Measurements from ENCODE around the gene DDIT4.
"Not testable (repeated sequence)": the region's sequence is repeated elsewhere in the genome, so short reads cannot be mapped to it uniquely, and the experiment has no call there.

Gene DDIT4, protein sequence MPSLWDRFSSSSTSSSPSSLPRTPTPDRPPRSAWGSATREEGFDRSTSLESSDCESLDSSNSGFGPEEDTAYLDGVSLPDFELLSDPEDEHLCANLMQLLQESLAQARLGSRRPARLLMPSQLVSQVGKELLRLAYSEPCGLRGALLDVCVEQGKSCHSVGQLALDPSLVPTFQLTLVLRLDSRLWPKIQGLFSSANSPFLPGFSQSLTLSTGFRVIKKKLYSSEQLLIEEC

DNA sequence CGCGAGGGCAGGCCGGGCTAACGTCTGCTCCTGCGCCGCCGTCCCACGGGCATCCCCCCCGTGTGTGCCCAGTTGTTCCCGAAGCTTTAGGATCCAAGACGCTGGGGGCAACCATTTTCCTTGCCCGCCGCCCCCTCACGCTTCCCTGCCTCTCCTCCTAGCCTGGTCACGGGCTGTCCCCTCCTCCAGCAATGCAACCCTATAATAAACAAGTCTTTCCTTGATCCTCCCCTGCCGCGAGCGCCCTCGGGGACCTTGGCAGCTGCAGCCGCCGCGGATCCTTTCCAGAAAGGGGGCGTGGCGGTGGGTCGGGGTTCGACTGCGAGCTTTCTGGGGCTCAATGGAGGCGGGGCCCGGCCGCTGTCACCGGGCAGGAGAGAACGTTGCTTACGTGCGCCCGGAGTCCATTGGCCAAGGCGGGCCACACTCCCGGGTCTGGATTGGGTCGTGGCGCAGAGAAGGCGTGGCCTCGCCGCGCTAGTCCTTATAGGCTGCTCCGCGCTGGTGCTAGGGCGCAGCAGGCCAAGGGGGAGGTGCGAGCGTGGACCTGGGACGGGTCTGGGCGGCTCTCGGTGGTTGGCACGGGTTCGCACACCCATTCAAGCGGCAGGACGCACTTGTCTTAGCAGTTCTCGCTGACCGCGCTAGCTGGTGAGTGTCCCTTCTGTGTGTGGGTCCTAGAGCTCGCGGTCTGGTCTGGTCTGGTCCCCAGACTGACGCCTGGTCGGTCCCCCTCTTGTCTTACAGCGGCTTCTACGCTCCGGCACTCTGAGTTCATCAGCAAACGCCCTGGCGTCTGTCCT lies at the start of gene DDIT4:
Gene DDIT4 (plus strand): TSS at position 515 of the 803 bp plus-strand sequence. CDS start 293 bp downstream, outside the sequence.
- DNase-seq: peak; percentile 100

DNA sequence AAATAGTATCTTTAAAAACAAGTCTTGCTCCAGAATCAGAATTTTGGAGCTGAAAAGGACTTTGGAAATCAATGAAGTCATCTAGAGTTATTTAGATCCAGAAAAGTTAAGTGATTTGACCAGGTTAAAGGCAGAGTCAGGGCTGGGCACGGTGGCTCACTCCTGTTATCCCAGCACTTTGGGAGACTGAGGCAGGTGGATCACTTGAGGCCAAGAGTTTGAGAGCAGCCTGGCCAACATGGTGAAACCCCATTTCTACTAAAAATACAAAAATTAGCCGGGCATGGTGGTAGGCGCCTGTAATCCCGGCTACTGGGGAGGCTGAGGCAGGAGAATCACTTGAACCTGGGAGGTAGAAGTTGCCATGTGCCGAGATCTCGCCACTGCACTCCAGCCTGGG lies 49.5 kb upstream of the DDIT4 start:
- DNase-seq: not testable (repeated sequence)

GRCh38 chr10:72226418-72227027 lies 47.2 kb upstream of the DDIT4 start:
- DNase-seq: no peak

- DNase-seq: no peak
Observed at GRCh38 chr10:72227826-72228225, 45.9 kb upstream of the DDIT4 start.

- DNase-seq: no peak
Observed at GRCh38 chr10:72228318-72228751, 45.4 kb upstream of the DDIT4 start.

- no peak for DNase-seq
Observed at GRCh38 chr10:72229261-72230251, 44.2 kb upstream of the DDIT4 start.

DNA sequence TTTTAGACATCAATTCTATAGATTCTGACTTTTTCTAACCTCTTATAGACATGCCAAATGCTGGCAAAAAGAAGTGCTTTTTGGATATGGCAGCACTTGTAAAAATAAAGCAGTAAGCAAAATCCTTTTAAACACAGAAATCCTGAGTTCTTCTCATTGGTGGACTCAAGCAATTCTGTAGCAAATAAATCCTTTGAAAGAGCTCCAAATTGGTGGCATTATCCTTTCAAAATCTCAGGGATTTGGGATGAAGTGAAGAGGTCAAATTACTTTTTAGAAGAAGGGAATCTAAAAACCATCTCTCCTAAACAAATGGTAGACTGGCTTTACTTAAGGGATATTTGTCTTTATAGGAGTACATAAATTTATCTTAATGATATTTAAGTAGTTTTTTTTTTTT lies 40.1 kb upstream of the DDIT4 start:
- DNase-seq: no peak

GRCh38 chr10:72234560-72235095 lies 39.1 kb upstream of the DDIT4 start:
- no peak for DNase-seq

GRCh38 chr10:72235544-72236279 lies 38.0 kb upstream of the DDIT4 start:
- no peak for DNase-seq

DNA sequence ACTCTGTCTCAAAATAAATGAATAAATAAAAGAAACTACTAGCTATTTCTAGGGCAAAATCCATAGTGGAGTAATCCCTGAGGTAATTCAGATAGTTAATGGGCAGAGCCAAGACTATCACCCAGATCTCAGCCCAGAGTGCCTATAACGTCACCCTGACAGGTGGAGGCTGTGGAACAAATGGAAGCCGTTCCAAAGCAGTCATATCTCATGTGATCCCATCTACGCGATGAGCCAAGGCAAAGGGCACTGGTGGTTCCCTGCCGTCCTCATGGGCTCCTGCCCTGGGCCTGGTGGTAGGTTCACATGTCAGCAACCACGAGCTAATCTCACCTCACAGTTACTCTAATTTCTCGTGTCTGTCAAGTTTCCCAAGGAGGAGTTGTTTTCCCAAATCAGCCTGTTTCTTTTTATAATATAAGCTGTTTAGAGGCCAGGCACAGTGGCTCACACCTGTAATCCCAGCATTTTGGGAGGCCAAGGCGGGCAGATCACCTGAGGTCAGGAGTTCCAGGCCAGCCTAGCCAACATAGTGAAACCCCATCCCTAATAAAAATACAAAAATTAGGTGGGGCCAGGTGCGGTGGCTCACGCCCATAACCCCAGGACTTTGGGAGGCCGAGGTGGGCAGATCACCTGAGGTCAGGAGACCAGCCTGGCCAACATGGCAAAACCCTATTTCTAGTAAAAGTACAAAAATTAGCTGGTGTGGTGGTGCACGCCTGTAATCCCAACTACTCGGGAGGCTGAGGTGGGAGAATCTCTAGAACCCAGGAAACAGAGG lies 35.1 kb upstream of the DDIT4 start:
- no peak for DNase-seq

- DNase-seq: no peak
Observed at GRCh38 chr10:72239409-72239808, 34.3 kb upstream of the DDIT4 start.

GRCh38 chr10:72240371-72240770 lies 33.4 kb upstream of the DDIT4 start:
- no peak for DNase-seq

DNA sequence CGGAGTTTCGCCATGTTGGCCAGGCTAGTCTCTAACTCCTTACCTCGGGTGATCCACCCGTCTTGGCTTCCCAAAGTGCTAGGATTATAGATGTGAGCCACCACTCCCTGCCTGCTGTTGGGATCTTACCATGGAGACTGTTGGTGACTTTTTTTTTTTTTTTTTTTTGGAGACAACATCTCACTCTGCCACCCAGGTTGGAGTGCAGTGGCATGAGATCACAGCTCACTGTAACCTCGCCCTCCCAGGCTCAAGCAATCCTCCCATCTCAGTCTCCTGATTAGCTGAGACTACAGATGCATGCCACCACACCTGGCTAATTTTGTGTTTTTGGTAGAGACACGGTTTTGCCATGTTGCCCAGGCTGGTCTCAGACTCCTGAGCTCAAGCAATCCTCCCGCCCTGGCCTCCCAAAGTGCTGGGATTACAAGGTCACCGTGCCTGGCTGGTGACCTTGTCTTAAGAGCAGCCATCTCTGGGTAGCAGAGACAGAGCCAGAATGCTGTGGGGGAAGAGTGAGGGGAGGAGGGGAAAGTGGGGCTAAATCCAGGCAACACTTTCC lies 32.0 kb upstream of the DDIT4 start:
- no peak for DNase-seq

DNA sequence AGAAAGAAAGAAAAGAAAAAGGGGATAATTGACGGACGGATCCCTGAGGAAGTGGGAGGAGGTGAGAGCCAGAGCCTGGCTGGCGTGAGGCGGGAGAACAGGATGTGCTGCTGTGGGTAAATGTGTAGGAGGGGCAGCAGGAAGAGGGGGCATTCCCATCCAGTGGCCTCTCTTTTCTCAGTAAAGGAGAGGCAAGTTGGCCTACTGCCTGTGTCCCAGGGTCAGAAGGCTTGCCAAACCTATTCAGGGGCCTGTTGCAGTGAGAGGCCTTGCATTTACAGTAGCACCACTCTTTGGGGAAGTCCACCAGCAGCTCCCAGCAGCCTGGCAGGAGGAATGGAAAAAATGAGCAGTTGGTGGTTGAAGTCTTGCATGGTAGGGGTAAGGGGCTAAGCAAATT lies 31.0 kb upstream of the DDIT4 start:
- DNase-seq: peak; percentile 52

DNA sequence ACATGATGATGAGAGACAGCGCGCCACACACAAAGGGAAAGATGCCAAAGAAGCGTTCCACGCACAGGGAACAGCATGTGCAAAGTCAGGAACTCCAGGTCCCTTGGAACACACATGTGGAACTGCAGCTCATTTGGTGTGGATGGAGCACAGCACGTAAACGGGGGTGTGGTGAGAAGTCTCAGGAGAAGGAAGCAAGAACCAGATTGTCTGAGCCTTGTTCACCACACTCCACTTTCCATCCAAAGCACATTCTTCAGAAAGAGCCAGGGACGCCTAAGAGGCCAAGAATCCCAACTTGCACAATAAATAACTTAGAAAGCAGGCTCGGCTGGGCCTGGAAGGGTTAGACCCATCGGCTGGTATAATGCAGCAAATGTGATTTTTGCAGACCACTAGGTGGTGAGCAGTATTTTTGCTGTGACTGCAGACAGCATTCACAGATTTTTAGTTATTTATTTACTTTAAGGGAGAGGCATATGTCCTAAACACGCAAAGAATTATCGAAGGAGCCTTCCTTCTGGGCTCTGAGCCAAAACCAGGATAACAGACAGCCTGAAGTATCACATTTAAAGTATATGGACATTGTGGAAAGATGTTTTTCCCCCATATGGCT lies 29.8 kb upstream of the DDIT4 start:
- DNase-seq: peak; percentile 95

DNA sequence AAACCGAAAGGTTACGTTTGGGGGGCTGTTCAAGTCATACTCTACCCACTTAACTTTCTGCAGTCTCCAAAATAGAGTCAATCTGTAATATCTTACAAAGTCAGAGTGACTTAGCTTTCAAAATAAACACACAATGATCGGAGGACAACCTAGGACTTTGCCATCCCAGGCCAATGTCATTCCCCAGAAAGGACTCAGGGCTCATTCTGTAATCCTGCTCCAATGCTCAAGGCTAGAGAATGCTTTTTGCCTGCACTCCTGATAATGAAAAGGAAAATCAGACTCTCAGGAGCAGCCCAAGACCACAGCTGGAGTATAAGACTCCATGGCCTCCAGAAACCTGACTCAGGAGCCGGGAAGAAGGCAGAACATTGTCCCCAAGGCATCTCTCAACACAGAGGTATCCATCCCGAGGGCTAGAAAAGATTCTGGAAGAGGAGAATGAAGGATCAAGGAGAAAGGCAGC lies 29.1 kb upstream of the DDIT4 start:
- DNase-seq: no peak

DNA sequence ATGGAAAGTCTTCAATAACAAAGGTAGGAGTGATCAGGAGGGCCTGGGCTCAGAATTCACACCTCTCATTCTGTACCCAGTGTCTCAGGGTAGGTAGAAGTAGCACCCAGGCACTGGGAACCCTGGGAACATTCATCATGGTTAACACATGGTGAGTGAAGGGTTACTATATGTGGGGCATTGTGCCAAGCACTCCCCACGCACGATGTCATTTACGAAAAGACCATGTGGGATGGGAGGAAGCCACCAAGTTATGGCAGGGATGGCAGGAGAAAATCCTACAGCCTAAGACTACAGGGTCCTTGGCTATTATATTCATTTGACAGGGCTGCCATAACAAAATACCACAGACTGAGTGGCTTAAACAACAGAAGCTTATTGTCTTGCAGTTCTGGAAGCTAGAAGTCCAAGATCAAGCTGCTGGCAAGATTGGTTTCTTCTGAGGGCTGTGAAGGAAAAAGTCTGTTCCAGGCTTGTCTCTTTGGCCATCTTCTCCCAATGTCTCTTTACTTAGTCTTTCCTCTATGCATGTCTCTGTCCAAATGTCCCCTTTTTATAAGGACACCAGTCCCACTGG lies 27.7 kb upstream of the DDIT4 start:
- DNase-seq: no peak

- DNase-seq: peak; percentile 33
Observed at GRCh38 chr10:72248468-72249151, 25.1 kb upstream of the DDIT4 start.
